ENCODE results near the gene FBXL20.

DNA sequence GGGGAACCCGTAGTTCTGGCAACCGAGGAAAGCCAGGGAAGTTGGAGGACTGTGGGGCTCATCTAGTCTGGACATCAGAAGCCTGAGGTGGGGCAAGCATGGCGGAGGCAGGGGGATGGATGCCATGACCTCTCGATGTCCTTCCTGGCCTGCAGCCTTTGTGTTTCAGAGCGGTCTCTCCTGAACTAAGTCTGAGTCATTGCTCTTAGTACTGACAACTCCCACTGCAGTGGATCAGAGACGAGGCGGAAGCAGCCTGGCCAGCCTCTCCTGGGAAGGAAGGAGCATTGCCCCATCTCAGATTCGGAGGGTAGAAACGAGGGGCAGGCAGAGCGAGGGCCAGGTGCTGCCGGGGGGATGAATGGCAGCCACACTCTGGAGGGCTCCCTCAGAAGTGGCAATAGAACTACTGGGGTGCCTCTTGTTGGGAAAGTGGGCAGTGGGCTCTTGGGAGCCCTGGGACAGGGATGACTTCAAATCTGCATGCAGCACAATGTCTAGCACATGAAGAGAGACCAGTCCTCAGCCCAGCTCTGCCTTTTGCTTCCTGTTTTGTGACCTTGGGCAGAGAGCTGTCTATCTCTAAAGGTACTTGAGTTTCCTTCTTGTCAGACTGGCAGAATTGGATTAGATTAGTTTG is 172.0 kb downstream of the FBXL20 start:
- TF ChIP-seq CTCF (IDR thresholded peaks at IDR 0.05) = no peak
- TF ChIP-seq POLR2A (IDR thresholded peaks at IDR 0.05) = no peak

Data from prostate gland (tissue), 2 donors.